Measurements from ENCODE around the gene C1D. TPM values are rescaled to one million over a fixed set of nuclear protein-coding genes. Genes with fewer than 3 reads are reported as not detected.

The C1D gene
- total and polyA plus RNA-seq, 2 experiments from 2014 or later: 39.2 to 61.3 TPM

DNA sequence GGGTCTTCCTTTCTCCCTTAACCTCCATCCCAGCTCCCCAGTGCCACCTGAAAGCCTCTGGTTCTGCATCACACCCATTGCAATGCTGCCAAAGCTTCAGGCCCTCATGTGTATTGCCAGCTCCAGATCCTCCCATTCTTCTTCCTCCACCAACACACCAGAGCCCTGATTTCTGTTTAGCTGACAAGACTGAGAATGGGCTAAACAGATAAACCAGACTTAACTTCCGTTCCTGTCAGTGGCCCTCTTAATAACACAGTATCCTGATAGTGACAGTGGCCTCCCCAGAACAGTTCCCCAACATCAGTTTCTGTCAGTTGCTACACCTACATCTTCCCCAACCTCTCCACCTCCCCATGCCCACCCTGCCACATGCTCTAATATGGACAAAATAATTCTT lies 31.3 kb upstream of the C1D start:
- TF ChIP-seq CTCF (IDR thresholded peaks at IDR 0.05; ENCODE audit: low read depth, low read length): no peak
- Histone ChIP-seq H3K36me3 (no peaks in the 10 kb centered on the region), H3K27me3 (no peaks in the 10 kb centered on the region), H3K4me1 (ENCODE audit: low read depth) (no peaks in the 10 kb centered on the region), H3K4me3 (no peak overlapping the region), H3K9me3 (ENCODE audit: low read depth) (no peaks in the 10 kb centered on the region), H3K27ac (no peak overlapping the region)
- no peak for DNase-seq (ENCODE audit: low read depth in 1 of 2, low spot score in 1 of 2)

- H3K4me3 ChIP-seq: no peak overlapping the region
- no peaks in the 10 kb centered on the region for H3K36me3 ChIP-seq
- no peak for DNase-seq (ENCODE audit: low read depth in 1 of 2, low spot score in 1 of 2)
- no peaks in the 10 kb centered on the region for H3K9me3 ChIP-seq (ENCODE audit: low read depth)
- H3K27ac ChIP-seq: no peak overlapping the region
- no peaks in the 10 kb centered on the region for H3K27me3 ChIP-seq
- no peaks in the 10 kb centered on the region for H3K4me1 ChIP-seq (ENCODE audit: low read depth)
- TF ChIP-seq CTCF (IDR thresholded peaks at IDR 0.05; ENCODE audit: low read depth, low read length): no peak
Measured at GRCh38 chr2:68093634-68094033, 30.8 kb upstream of the C1D start.

GRCh38 chr2:68091439-68092034 lies 28.7 kb upstream of the C1D start:
- H3K27me3 ChIP-seq: no peaks in the 10 kb centered on the region
- no peak overlapping the region for H3K4me3 ChIP-seq
- no peak overlapping the region for H3K27ac ChIP-seq
- TF ChIP-seq CTCF (IDR thresholded peaks at IDR 0.05; ENCODE audit: low read depth, low read length): no peak
- no peaks in the 10 kb centered on the region for H3K4me1 ChIP-seq (ENCODE audit: low read depth)
- no peak for DNase-seq (ENCODE audit: low read depth in 1 of 2, low spot score in 1 of 2)
- H3K9me3 ChIP-seq (ENCODE audit: low read depth): no peaks in the 10 kb centered on the region
- no peaks in the 10 kb centered on the region for H3K36me3 ChIP-seq

DNA sequence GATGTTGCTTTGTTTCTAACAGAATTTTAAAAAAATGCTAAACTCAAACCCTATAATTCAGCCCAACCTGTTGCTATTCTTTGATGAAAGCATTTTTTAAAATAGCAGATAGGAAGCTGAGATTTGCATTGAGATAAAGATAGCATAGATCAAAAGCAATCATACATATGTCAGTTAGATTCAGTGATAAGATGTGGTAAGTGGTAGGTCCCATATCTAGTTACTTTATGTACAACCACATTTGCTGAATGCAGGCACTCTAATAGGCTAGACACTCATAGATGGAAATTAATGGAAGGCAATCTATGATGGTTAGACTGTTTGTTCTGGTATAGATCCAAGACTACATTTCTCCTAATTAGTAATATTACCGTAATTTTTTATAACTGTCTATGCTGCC lies 27.2 kb upstream of the C1D start:
- no peaks in the 10 kb centered on the region for H3K4me1 ChIP-seq (ENCODE audit: low read depth)
- no peak for DNase-seq (ENCODE audit: low read depth in 1 of 2, low spot score in 1 of 2)
- H3K4me3 ChIP-seq: no peak overlapping the region
- no peak overlapping the region for H3K27ac ChIP-seq
- no peak for TF ChIP-seq CTCF (IDR thresholded peaks at IDR 0.05; ENCODE audit: low read depth, low read length)
- H3K36me3 ChIP-seq: no peaks in the 10 kb centered on the region
- no peaks in the 10 kb centered on the region for H3K9me3 ChIP-seq (ENCODE audit: low read depth)
- peaks cover 4% of the 10 kb centered on the region for H3K27me3 ChIP-seq

- Histone ChIP-seq H3K9me3 (ENCODE audit: low read depth) (no peaks in the 10 kb centered on the region), H3K4me1 (ENCODE audit: low read depth) (no peaks in the 10 kb centered on the region), H3K36me3 (no peaks in the 10 kb centered on the region), H3K27ac (no peak overlapping the region), H3K4me3 (no peak overlapping the region), H3K27me3 (peaks cover 4% of the 10 kb centered on the region)
- TF ChIP-seq CTCF (IDR thresholded peaks at IDR 0.05; ENCODE audit: low read depth, low read length): no peak
- no peak for DNase-seq (ENCODE audit: low read depth in 1 of 2, low spot score in 1 of 2)
Measured at GRCh38 chr2:68088940-68089339, 26.1 kb upstream of the C1D start.

DNA sequence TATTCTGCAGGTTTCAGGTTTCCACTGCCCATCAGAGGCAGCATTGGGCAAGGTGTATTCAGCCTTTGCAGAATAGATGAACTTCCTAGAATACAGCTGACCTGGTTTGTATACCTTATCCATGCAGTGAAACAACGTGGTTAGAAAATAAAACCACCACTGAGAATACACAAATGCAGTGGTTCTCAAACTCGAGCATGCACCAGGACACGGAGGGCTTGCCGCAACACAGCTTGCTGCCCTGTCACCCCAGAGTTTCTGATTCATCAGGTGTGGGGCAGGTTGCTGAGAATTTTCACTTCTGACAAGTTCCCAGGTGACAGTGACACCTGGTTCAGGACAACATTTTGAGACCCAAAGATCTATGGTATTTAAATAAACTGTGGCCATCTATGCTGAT lies 23.4 kb upstream of the C1D start:
- no peak for DNase-seq (ENCODE audit: low read depth in 1 of 2, low spot score in 1 of 2)
- no peaks in the 10 kb centered on the region for H3K9me3 ChIP-seq (ENCODE audit: low read depth)
- no peaks in the 10 kb centered on the region for H3K36me3 ChIP-seq
- H3K4me1 ChIP-seq (ENCODE audit: low read depth): no peaks in the 10 kb centered on the region
- TF ChIP-seq CTCF (IDR thresholded peaks at IDR 0.05; ENCODE audit: low read depth, low read length): no peak
- no peak overlapping the region for H3K27ac ChIP-seq
- H3K27me3 ChIP-seq: peaks cover 4% of the 10 kb centered on the region
- H3K4me3 ChIP-seq: no peak overlapping the region
